Measurements from ENCODE around the gene TRIP6.

GRCh38 chr7:100826514-100827329 is 40.5 kb upstream of the TRIP6 start:
- TF ChIP-seq, protein P1, sequence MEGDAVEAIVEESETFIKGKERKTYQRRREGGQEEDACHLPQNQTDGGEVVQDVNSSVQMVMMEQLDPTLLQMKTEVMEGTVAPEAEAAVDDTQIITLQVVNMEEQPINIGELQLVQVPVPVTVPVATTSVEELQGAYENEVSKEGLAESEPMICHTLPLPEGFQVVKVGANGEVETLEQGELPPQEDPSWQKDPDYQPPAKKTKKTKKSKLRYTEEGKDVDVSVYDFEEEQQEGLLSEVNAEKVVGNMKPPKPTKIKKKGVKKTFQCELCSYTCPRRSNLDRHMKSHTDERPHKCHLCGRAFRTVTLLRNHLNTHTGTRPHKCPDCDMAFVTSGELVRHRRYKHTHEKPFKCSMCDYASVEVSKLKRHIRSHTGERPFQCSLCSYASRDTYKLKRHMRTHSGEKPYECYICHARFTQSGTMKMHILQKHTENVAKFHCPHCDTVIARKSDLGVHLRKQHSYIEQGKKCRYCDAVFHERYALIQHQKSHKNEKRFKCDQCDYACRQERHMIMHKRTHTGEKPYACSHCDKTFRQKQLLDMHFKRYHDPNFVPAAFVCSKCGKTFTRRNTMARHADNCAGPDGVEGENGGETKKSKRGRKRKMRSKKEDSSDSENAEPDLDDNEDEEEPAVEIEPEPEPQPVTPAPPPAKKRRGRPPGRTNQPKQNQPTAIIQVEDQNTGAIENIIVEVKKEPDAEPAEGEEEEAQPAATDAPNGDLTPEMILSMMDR (IDR thresholded peaks at IDR 0.05; ENCODE audit: low read depth, low read length), result no peak
- no peak for TF ChIP-seq EZH2phosphoT487 (IDR thresholded peaks at IDR 0.05; ENCODE audit: low read depth)

All from OCI-LY3 (cell line).